GM12872 (cell line): ENCODE data around the gene SPTBN5.

ENCODE experiments used
- CTCF ChIP-seq: IDR thresholded peaks from 3 replicates; pipeline ENCODE4 v1.5.1; 2011; ENCODE audit warnings: low read depth, mild to moderate bottlenecking, low read length, moderate library complexity; ENCODE audit not compliant: insufficient read depth

The SPTBN5 gene

GRCh38 chr15:41819455-41820050 is 74.3 kb downstream of the SPTBN5 start:
- no peak for TF ChIP-seq CTCF

- TF ChIP-seq CTCF: no peak
These were observed 76.1 kb downstream of the SPTBN5 start for GRCh38 chr15:41817781-41818180.

GRCh38 chr15:41817327-41817726 is 76.5 kb downstream of the SPTBN5 start:
- TF ChIP-seq CTCF: no peak

- no peak for TF ChIP-seq CTCF
These were observed 77.1 kb downstream of the SPTBN5 start for GRCh38 chr15:41816788-41817187.

GRCh38 chr15:41814534-41814933 is 79.3 kb downstream of the SPTBN5 start:
- TF ChIP-seq CTCF: no peak

- no peak for TF ChIP-seq CTCF
These were observed 80.4 kb downstream of the SPTBN5 start for GRCh38 chr15:41813426-41813825.

- TF ChIP-seq CTCF: no peak
These were observed 81.0 kb downstream of the SPTBN5 start for GRCh38 chr15:41812820-41813375.
